Fibroblast of upper back skin (primary cell): Measurements from ENCODE around the gene IGSF10.
A peak's percentile ranks its signal among the peaks of the same experiment; 100 is the strongest.
"Not testable (repeated sequence)": the region's sequence is repeated elsewhere in the genome, so short reads cannot be mapped to it uniquely, and the experiment has no call there.

Source experiments
- DNase-seq: peaks from one replicate; pipeline ENCODE4 v3.0.0-alpha.2; 2013

Gene IGSF10

GRCh38 chr3:151460774-151461450, at the start of gene IGSF10:
TSS of gene IGSF10 (minus strand) at chr3:151461061. CDS start at chr3:151458709, 2,352 bp downstream.
- DNase-seq = no peak

GRCh38 chr3:151509468-151510135, 48.7 kb upstream of the IGSF10 start:
- not testable (repeated sequence) for DNase-seq

- DNase-seq = no peak
Observed at GRCh38 chr3:151504606-151505005, 43.7 kb upstream of the IGSF10 start.

GRCh38 chr3:151503074-151503473, 42.2 kb upstream of the IGSF10 start:
- DNase-seq = no peak

GRCh38 chr3:151501923-151502632, 41.2 kb upstream of the IGSF10 start:
- DNase-seq = no peak

GRCh38 chr3:151501171-151501922, 40.5 kb upstream of the IGSF10 start:
- peak; percentile 11 for DNase-seq

- no peak for DNase-seq
Observed at GRCh38 chr3:151499168-151499567, 38.3 kb upstream of the IGSF10 start.

GRCh38 chr3:151491525-151491924, 30.7 kb upstream of the IGSF10 start:
- DNase-seq = no peak

GRCh38 chr3:151487833-151488232, 27.0 kb upstream of the IGSF10 start:
- DNase-seq = not testable (repeated sequence)

GRCh38 chr3:151483961-151484520, 23.2 kb upstream of the IGSF10 start:
- DNase-seq = no peak

GRCh38 chr3:151483488-151483887, 22.6 kb upstream of the IGSF10 start:
- no peak for DNase-seq

GRCh38 chr3:151480492-151480891, 19.6 kb upstream of the IGSF10 start:
- no peak for DNase-seq

GRCh38 chr3:151479452-151479851, 18.6 kb upstream of the IGSF10 start:
- DNase-seq = no peak

GRCh38 chr3:151478335-151478697, 17.5 kb upstream of the IGSF10 start:
- no peak for DNase-seq

GRCh38 chr3:151477591-151478334, 16.9 kb upstream of the IGSF10 start:
- no peak for DNase-seq

GRCh38 chr3:151476344-151477018, 15.6 kb upstream of the IGSF10 start:
- no peak for DNase-seq

- peak; percentile 63 for DNase-seq
Observed at GRCh38 chr3:151468284-151468917, 7.5 kb upstream of the IGSF10 start.

- DNase-seq = no peak
Observed at GRCh38 chr3:151467069-151467468, 6.2 kb upstream of the IGSF10 start.

GRCh38 chr3:151462991-151463390, 2.1 kb upstream of the IGSF10 start:
- no peak for DNase-seq

- no peak for DNase-seq
Observed at GRCh38 chr3:151462278-151462780, 1.5 kb upstream of the IGSF10 start.

- peak; percentile 65 for DNase-seq
Observed at GRCh38 chr3:151460228-151460627, 633 bp downstream of the IGSF10 start.
